ENCODE measurements around the gene DCD.

DNA sequence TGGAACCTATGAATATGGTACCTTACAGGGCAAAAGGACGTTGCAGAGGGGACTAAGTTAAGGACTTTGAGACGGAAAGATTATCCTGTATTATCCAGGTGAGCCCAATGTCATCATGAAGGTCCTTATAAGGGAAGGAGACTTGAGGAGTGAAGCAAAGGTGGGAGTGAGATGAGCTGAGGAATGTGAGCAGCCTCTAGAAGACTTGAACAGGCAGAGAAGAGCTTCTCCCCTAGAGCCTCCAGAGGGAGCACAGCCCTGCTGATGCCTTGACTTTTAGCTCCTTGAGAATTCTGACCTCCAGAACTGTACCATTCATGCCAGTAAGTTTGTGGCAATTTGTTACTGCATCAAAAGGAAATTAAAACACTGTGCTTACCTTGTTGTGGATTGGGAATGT is 41.8 kb upstream of the DCD start:
- TF ChIP-seq CTCF (IDR thresholded peaks at IDR 0.05; ENCODE audit: poor library complexity) (peak; percentile 33), EZH2 (IDR thresholded peaks at IDR 0.05; ENCODE audit: borderline replicate concordance) (no peak)

Data from hepatocyte (in vitro differentiated cells).